ENCODE results near the gene SCAF4. TPM values are rescaled to one million over a fixed set of nuclear protein-coding genes. Genes with fewer than 3 reads are reported as not detected.

Gene SCAF4
- polyA plus RNA-seq, 1 of the 3 experiments (the other 2 are of a cell fraction) = 8.5 TPM

GRCh38 chr21:31684918-31685317 is 47.0 kb downstream of the SCAF4 start:
- Histone ChIP-seq H3K36me3 (replicated peaks in 1 of 2; ENCODE audit: control insufficient read depth in 1 of 2, insufficient read depth in 2 of 2, low read length in 1 of 2) (peaks cover 81 to 83% of the 10 kb centered on the region in 2 experiments), H3K4me1 (ENCODE audit: control insufficient read depth in 1 of 2, insufficient read depth in 2 of 2, low read depth in 1 of 2, low read length in 1 of 2) (peaks cover 0 to 22% of the 10 kb centered on the region in 2 experiments; a peak in 2 of 4 replicates), H4K20me1 (ENCODE audit: insufficient read depth) (no peaks in the 10 kb centered on the region), H3K79me2 (ENCODE audit: insufficient read depth) (peaks cover 24% of the 10 kb centered on the region; the same call in 1 of the 2 replicates), H3K9ac (no peak overlapping the region), H2AFZ (ENCODE audit: low read depth) (no peak overlapping the region), H3K27me3 (ENCODE audit: insufficient read depth) (no peaks in the 10 kb centered on the region), H3K9me2 (no peaks in the 10 kb centered on the region), H3F3A (replicated peaks; ENCODE audit: insufficient read depth) (peaks cover 18% of the 10 kb centered on the region), H3K4me3 (ENCODE audit: low read depth in 2 of 2, low read length in 1 of 2) (no peak overlapping the region), H3K9me3 (no peaks in the 10 kb centered on the region), H3K4me2 (no peak overlapping the region), H3K27ac (ENCODE audit: low read depth in 2 of 2, low read length in 1 of 2) (no peak overlapping the region)
- ChIA-PET POLR2A (no interaction called here), CTCF (no interaction called here)
- DNase-seq = no peak
- WGBS (ENCODE audit: low lambda C conversion rate) = 97% methylated on average over 7 of the region's 7 CpGs
- TF ChIP-seq MEF2A (IDR thresholded peaks at IDR 0.05; ENCODE audit: borderline replicate concordance, low read depth) (no peak), MXI1 (IDR thresholded peaks at IDR 0.05; ENCODE audit: low read depth, low read length) (no peak), PBX3 (IDR thresholded peaks at IDR 0.05) (no peak), FOXM1 (IDR thresholded peaks at IDR 0.05; ENCODE audit: low read depth) (no peak), IRF3 (IDR thresholded peaks at IDR 0.05; ENCODE audit: low read depth, low read length) (no peak), ELF1 (IDR thresholded peaks at IDR 0.05) (no peak), ZBTB33 (IDR thresholded peaks at IDR 0.05; ENCODE audit: borderline replicate concordance, low read depth) (no peak), EP300 (IDR thresholded peaks at IDR 0.05; ENCODE audit: borderline replicate concordance in 1 of 2, low read depth in 1 of 2, low read length in 1 of 2) (no peak), SMC3 (IDR thresholded peaks at IDR 0.05; ENCODE audit: low read depth, low read length) (no peak), RAD21 (IDR thresholded peaks at IDR 0.05; ENCODE audit: low read length) (no peak), CTCF (IDR thresholded peaks at IDR 0.05) (no peak), RCOR1 (IDR thresholded peaks at IDR 0.05; ENCODE audit: low read length) (no peak), FOXJ3 (CRISPR knock-in tag; IDR thresholded peaks at IDR 0.05) (no peak), YY1 (IDR thresholded peaks at IDR 0.05; ENCODE audit: low read depth) (no peak)

Data from SK-N-SH (cell line).